Neutrophil (primary cell): ENCODE results near the gene PGP.

Experiments used
- H3K27ac ChIP-seq: fragments of 200-600 bp; sonication (generic); 2 replicates; pipeline ENCODE4 v1.5.1; 2016; ENCODE audit warnings: mild to moderate bottlenecking, moderate library complexity
- H3K27me3 ChIP-seq: fragments of 200-600 bp; sonication (generic); 2 replicates; pipeline ENCODE4 v1.6.0; 2016; ENCODE audit warnings: mild to moderate bottlenecking
- H3K36me3 ChIP-seq: fragments of 200-600 bp; sonication (generic); 2 replicates; pipeline ENCODE4 v1.5.1; 2017
- H3K4me1 ChIP-seq, 2 experiments: fragments of 200-600 bp in 1 of 2; sonication (generic) in 1 of 2; 1 replicate in 1 of 2; 2 replicates in 1 of 2; pipeline versions ENCODE4 v1.5.1 to v1.6.1; 2013 to 2016; ENCODE audit warnings: low read depth in 1 of 2, low read length in 1 of 2, mild to moderate bottlenecking in 1 of 2, moderate library complexity in 1 of 2; ENCODE audit not compliant: control insufficient read depth in 1 of 2, insufficient read depth in 1 of 2
- H3K4me3 ChIP-seq, 2 experiments: fragments of 200-600 bp in 1 of 2; sonication (generic) in 1 of 2; 1 replicate in 1 of 2; 2 replicates in 1 of 2; pipeline ENCODE4 v1.5.1; 2013 to 2016; ENCODE audit warnings: low read depth in 1 of 2, low read length in 1 of 2, mild to moderate bottlenecking in 1 of 2, moderate library complexity in 1 of 2
- H3K9me3 ChIP-seq: fragments of 200-600 bp; sonication (generic); 2 replicates; pipeline ENCODE4 v1.5.1; 2016
- CTCF ChIP-seq: fragments of 200-600 bp; sonication (generic); IDR thresholded peaks from 2 replicates; pipeline ENCODE4 v1.5.1; 2016; ENCODE audit warnings: antibody characterized with exemption

Gene PGP

GRCh38 chr16:2231016-2231931, 16.6 kb upstream of the PGP start:
- Histone ChIP-seq H3K9me3 (no peaks in the 10 kb centered on the region), H3K36me3 (peaks cover 91% of the 10 kb centered on the region), H3K27ac (no peak overlapping the region), H3K4me3 (no peak overlapping the region), H3K27me3 (peaks cover 16% of the 10 kb centered on the region), H3K4me1 (no peaks in the 10 kb centered on the region)
- no peak for TF ChIP-seq CTCF

- no peak overlapping the region for H3K27ac ChIP-seq
- H3K36me3 ChIP-seq, result peaks cover 84% of the 10 kb centered on the region
- H3K4me3 ChIP-seq, result no peak overlapping the region
- no peaks in the 10 kb centered on the region for H3K4me1 ChIP-seq
- no peak for TF ChIP-seq CTCF
- H3K9me3 ChIP-seq, result no peaks in the 10 kb centered on the region
- H3K27me3 ChIP-seq, result peaks cover 7% of the 10 kb centered on the region
Measured at GRCh38 chr16:2230376-2230775, 15.7 kb upstream of the PGP start.

- no peak for TF ChIP-seq CTCF
- H3K36me3 ChIP-seq, result peaks cover 77% of the 10 kb centered on the region
- H3K27ac ChIP-seq, result no peak overlapping the region
Measured at GRCh38 chr16:2229632-2230250, 15.1 kb upstream of the PGP start.

GRCh38 chr16:2229091-2229490, 14.5 kb upstream of the PGP start:
- no peak overlapping the region for H3K4me3 ChIP-seq
- no peaks in the 10 kb centered on the region for H3K27me3 ChIP-seq
- no peak overlapping the region for H3K27ac ChIP-seq
- H3K36me3 ChIP-seq, result peaks cover 71% of the 10 kb centered on the region
- no peaks in the 10 kb centered on the region for H3K9me3 ChIP-seq
- no peak for TF ChIP-seq CTCF
- H3K4me1 ChIP-seq, result peaks cover 7 to 8% of the 10 kb centered on the region in 2 experiments

More at GRCh38 chr16:2229632-2230250, 15.1 kb upstream of the PGP start:
- H3K4me1 ChIP-seq, result peaks cover under 1 to 2% of the 10 kb centered on the region in 2 experiments
- H3K4me3 ChIP-seq, result no peak overlapping the region
- H3K9me3 ChIP-seq, result no peaks in the 10 kb centered on the region
- peaks cover under 1% of the 10 kb centered on the region for H3K27me3 ChIP-seq

GRCh38 chr16:2228161-2228824, 13.7 kb upstream of the PGP start:
- H3K27me3 ChIP-seq, result no peaks in the 10 kb centered on the region
- H3K4me3 ChIP-seq, result no peak overlapping the region
- peaks cover 12 to 14% of the 10 kb centered on the region in 2 experiments for H3K4me1 ChIP-seq
- H3K27ac ChIP-seq, result no peak overlapping the region
- no peak for TF ChIP-seq CTCF
- H3K36me3 ChIP-seq, result peaks cover 63% of the 10 kb centered on the region
- no peaks in the 10 kb centered on the region for H3K9me3 ChIP-seq
